LNCAP (cell line): ENCODE results near the gene TRAK1.

ENCODE experiments used
- CTCF ChIP-seq: fragments of 450-650 bp; IDR thresholded peaks from 2 replicates; pipeline ENCODE4 v1.5.1; 2017; ENCODE audit warnings: mild to moderate bottlenecking

TRAK1 gene

GRCh38 chr3:42061713-42062380, 29.3 kb upstream of the TRAK1 start:
- TF ChIP-seq CTCF, result no peak

- TF ChIP-seq CTCF, result no peak
Observed at GRCh38 chr3:42062464-42062863, 28.7 kb upstream of the TRAK1 start.

- TF ChIP-seq CTCF, result no peak
Observed at GRCh38 chr3:42063888-42064287, 27.3 kb upstream of the TRAK1 start.

GRCh38 chr3:42066516-42067181, 24.5 kb upstream of the TRAK1 start:
- TF ChIP-seq CTCF, result no peak

GRCh38 chr3:42067326-42067725, 23.8 kb upstream of the TRAK1 start:
- no peak for TF ChIP-seq CTCF

GRCh38 chr3:42068303-42069088, 22.7 kb upstream of the TRAK1 start:
- no peak for TF ChIP-seq CTCF

- TF ChIP-seq CTCF, result no peak
Observed at GRCh38 chr3:42070089-42070488, 21.1 kb upstream of the TRAK1 start.
